CD4-positive, alpha-beta T cell (primary cell): ENCODE data around the gene ST3GAL3. TPM values are rescaled to one million over a fixed set of nuclear protein-coding genes. Genes with fewer than 3 reads are reported as not detected.
"Not testable (repeated sequence)": the region's sequence is repeated elsewhere in the genome, so short reads cannot be mapped to it uniquely, and the experiment has no call there.

ENCODE experiments used
- ATAC-seq: fragments of 200-7000 bp; cut with Tn5 transposase; one replicate; pipeline ENCODE4 v1.10.0; 2022; ENCODE audit warnings: mild to moderate bottlenecking; ENCODE audit not compliant: poor library complexity
- CTCF ChIA-PET: fragments of 350-600 bp; sonication (Branson Sonifier 250); formaldehyde crosslinking; loops from one replicate; lab custom pipeline; 2021; ENCODE audit warnings: antibody characterized with exemption, inconsistent platforms; lab: Charles Lee
- POLR2A ChIA-PET: fragments of 350-600 bp; sonication (Branson Sonifier 250); formaldehyde crosslinking; loops from one replicate; lab custom pipeline; 2021; ENCODE audit warnings: antibody characterized with exemption, inconsistent platforms; lab: Charles Lee
- DNase-seq, 14 experiments: peaks; one replicate each; pipeline ENCODE4 v3.0.0-alpha.2; 2013 to 2020; ENCODE audit warnings: mixed read lengths in 2 of 14
- H3K27ac ChIP-seq, 2 donors: one replicate each; pipeline versions ENCODE4 v1.5.1 to v1.7.0; 2013; ENCODE audit warnings: low read length in 2 of 2, low read depth in 1 of 2, mild to moderate bottlenecking in 1 of 2
- H3K27me3 ChIP-seq, 2 experiments: 1 replicate in 1 of 2; 2 replicates in 1 of 2; pipeline versions ENCODE4 v1.6.1 to v1.7.0; 2013; ENCODE audit warnings: low read length in 2 of 2, control low read depth in 1 of 2, mild to moderate bottlenecking in 1 of 2, moderate library complexity in 1 of 2; ENCODE audit not compliant: insufficient read depth in 2 of 2, control insufficient read depth in 1 of 2
- H3K36me3 ChIP-seq: one replicate; pipeline ENCODE4 v1.6.1; 2013; ENCODE audit warnings: low read length, control low read depth; ENCODE audit not compliant: insufficient read depth
- H3K4me1 ChIP-seq: one replicate; pipeline ENCODE4 v1.6.1; 2013; ENCODE audit warnings: low read length, control low read depth; ENCODE audit not compliant: insufficient read depth
- H3K4me3 ChIP-seq: one replicate; pipeline ENCODE4 v1.5.1; 2013; ENCODE audit warnings: mild to moderate bottlenecking, low read length, moderate library complexity
- H3K9me3 ChIP-seq, 2 experiments: 1 replicate in 1 of 2; 2 replicates in 1 of 2; pipeline versions ENCODE4 v1.6.1 to v1.7.0; 2013; ENCODE audit warnings: low read length in 2 of 2, mild to moderate bottlenecking in 2 of 2, control low read depth in 1 of 2, moderate library complexity in 1 of 2; ENCODE audit not compliant: control insufficient read depth in 1 of 2, insufficient read depth in 1 of 2
- H3K27ac Mint-ChIP-seq: one replicate; pipeline ENCODE4 v1.8.0; 2020; ENCODE audit warnings: mixed read lengths
- H3K27me3 Mint-ChIP-seq: one replicate; pipeline ENCODE4 v1.8.0; 2021; ENCODE audit warnings: mixed read lengths
- H3K36me3 Mint-ChIP-seq: one replicate; pipeline ENCODE4 v1.8.0; 2021; ENCODE audit warnings: low read depth, mixed read lengths
- H3K4me1 Mint-ChIP-seq: one replicate; pipeline ENCODE4 v1.8.0; 2021; ENCODE audit warnings: low read depth, mixed read lengths
- H3K4me3 Mint-ChIP-seq: one replicate; pipeline ENCODE4 v1.8.0; 2020; ENCODE audit warnings: mild to moderate bottlenecking, mixed read lengths
- H3K9me3 Mint-ChIP-seq: one replicate; pipeline ENCODE4 v1.8.0; 2020; ENCODE audit warnings: mixed read lengths
- CTCF ChIP-seq: fragments of 200-600 bp; IDR thresholded peaks from one replicate; pipeline ENCODE4 v1.8.0; 2022; ENCODE audit warnings: antibody characterized with exemption, mild to moderate bottlenecking
- intact Hi-C, 2 experiments: fragments of 100-400 bp; cut with DNase I in 1 of 2; cut with micrococcal nuclease in 1 of 2; formaldehyde crosslinking; loops; one replicate each; pipeline versions ENCODE4 v1.15.1 to v1.9.0; 2023 to 2025; cut with DNase I, micrococcal nuclease
- total RNA-seq, 174 experiments: library from RNA in 2 of 174; stranded (reverse) in 2 of 174; gene quantifications; one replicate each; pipeline ENCODE4 v1.2.3 and lab custom pipeline; 2021 to 2026

Gene ST3GAL3
- total RNA-seq, 2 experiments from 2014 or later: 17.6 to 20.5 TPM

- Histone ChIP-seq H3K36me3 (no peaks in the 10 kb centered on the region), H3K4me3 (no peak overlapping the region), H3K27me3 (no peaks in the 10 kb centered on the region), H3K9me3 (no peaks in the 10 kb centered on the region), H3K27ac (no peak overlapping the region), H3K4me1 (no peaks in the 10 kb centered on the region)
- Mint-ChIP-seq H3K27me3 (no peaks in the 10 kb centered on the region), H3K36me3 (no peaks in the 10 kb centered on the region), H3K9me3 (no peaks in the 10 kb centered on the region), H3K27ac (no peak overlapping the region), H3K4me1 (peaks cover 4% of the 10 kb centered on the region), H3K4me3 (no peak overlapping the region)
- ChIA-PET POLR2A (no interaction called here), CTCF (no interaction called here)
- intact Hi-C loops: no loop called here
- no peak for TF ChIP-seq CTCF
- no peak for ATAC-seq
- no peak for DNase-seq
Measured at GRCh38 chr1:43719063-43719462, 11.7 kb downstream of the ST3GAL3 start.

GRCh38 chr1:43719670-43720419 is 12.5 kb downstream of the ST3GAL3 start:
- intact Hi-C loops, H3K4me1 ChIP-seq, H3K36me3 Mint-ChIP-seq, H3K27ac ChIP-seq, H3K9me3 Mint-ChIP-seq, DNase-seq, H3K4me3 ChIP-seq, ATAC-seq, H3K27me3 Mint-ChIP-seq, H3K9me3 ChIP-seq, H3K27ac Mint-ChIP-seq, POLR2A ChIA-PET, H3K4me3 Mint-ChIP-seq, H3K27me3 ChIP-seq, CTCF ChIA-PET, H3K4me1 Mint-ChIP-seq, H3K36me3 ChIP-seq: not testable (repeated sequence)

GRCh38 chr1:43722810-43723209 is 15.5 kb downstream of the ST3GAL3 start:
- Mint-ChIP-seq H3K4me1 (no peaks in the 10 kb centered on the region), H3K36me3 (no peaks in the 10 kb centered on the region), H3K27ac (no peak overlapping the region), H3K9me3 (no peaks in the 10 kb centered on the region), H3K27me3 (no peaks in the 10 kb centered on the region), H3K4me3 (no peak overlapping the region)
- Histone ChIP-seq H3K9me3 (no peaks in the 10 kb centered on the region), H3K4me1 (no peaks in the 10 kb centered on the region), H3K27ac (no peak overlapping the region), H3K36me3 (no peaks in the 10 kb centered on the region), H3K27me3 (no peaks in the 10 kb centered on the region), H3K4me3 (no peak overlapping the region)
- POLR2A ChIA-PET: no interaction called here
- intact Hi-C loops: no loop called here
- CTCF ChIA-PET: no interaction called here
- ATAC-seq (no peak), DNase-seq (no peak)
- no peak for TF ChIP-seq CTCF
